Endothelial cell of umbilical vein (primary cell): Measurements from ENCODE around the gene PPM1L. TPM values are rescaled to one million over a fixed set of nuclear protein-coding genes. Genes with fewer than 3 reads are reported as not detected.
A peak's percentile ranks its signal among the peaks of the same experiment; 100 is the strongest.

Source experiments
- BruUV-seq: library from RNA; stranded (reverse); fragments of 400-500 nt; replicated peaks from 2 replicates; lab custom pipeline; 2021; lab: Mats Ljungman, UMichigan
- CTCF ChIA-PET: fragments of 300-600, 350-600 bp; sonication (Branson Sonifier 250); formaldehyde crosslinking; loops from one replicate; lab custom pipeline; 2021; ENCODE audit warnings: antibody characterized with exemption, inconsistent platforms; lab: Charles Lee
- POLR2A ChIA-PET: fragments of 300-600, 350-600 bp; sonication (Branson Sonifier 250); formaldehyde crosslinking; loops from one replicate; lab custom pipeline; 2021; ENCODE audit warnings: antibody characterized with exemption, inconsistent platforms; lab: Charles Lee
- DNase-seq: peaks from one replicate; pipeline ENCODE4 v3.0.0-alpha.2; 2011; ENCODE audit warnings: low read depth, low spot score
- FAIRE-seq: peaks from 2 replicates; lab custom pipeline; 2011; peaks lifted over from hg19 to GRCh38; lab: Jason Lieb, UNC
- H2AFZ ChIP-seq: 2 replicates; pipeline ENCODE4 v1.6.0; 2012; ENCODE audit warnings: low read depth, low read length, control low read depth, inconsistent platforms
- H3K27ac ChIP-seq: 2 replicates; pipeline ENCODE4 v1.5.1; 2011; ENCODE audit warnings: low read depth, mild to moderate bottlenecking, control low read depth, low read length, moderate library complexity; ENCODE audit not compliant: insufficient read depth
- H3K27me3 ChIP-seq, 2 experiments: 2 replicates each; pipeline versions ENCODE4 v1.6.0 to v1.6.1; 2011; ENCODE audit warnings: low read length in 2 of 2, mixed read lengths in 1 of 2; ENCODE audit not compliant: control insufficient read depth in 2 of 2, insufficient read depth in 2 of 2
- H3K36me3 ChIP-seq, 2 experiments: 2 replicates in 1 of 2; 3 replicates in 1 of 2; pipeline ENCODE4 v1.5.1; 2011; ENCODE audit warnings: low read length in 2 of 2, mild to moderate bottlenecking in 1 of 2, moderate library complexity in 1 of 2; ENCODE audit not compliant: control insufficient read depth in 2 of 2, insufficient read depth in 2 of 2; ENCODE audit errors: extremely low read depth in 1 of 2
- H3K4me1 ChIP-seq: 3 replicates; pipeline ENCODE4 v1.5.1; 2011; ENCODE audit warnings: mild to moderate bottlenecking, low read length; ENCODE audit not compliant: control insufficient read depth, insufficient read depth; ENCODE audit errors: extremely low read depth
- H3K4me2 ChIP-seq: 2 replicates; pipeline ENCODE4 v1.6.1; 2011; ENCODE audit warnings: low read length, control low read depth, mixed read lengths; ENCODE audit not compliant: insufficient read depth
- H3K4me3 ChIP-seq, 3 experiments: fragments of 200-600 bp in 1 of 3; sonication (generic), shearing (Covaris generic) in 1 of 3; replicated peaks in 1 of 3; 2 replicates each; pipeline ENCODE4 v1.5.1; 2011 to 2016; ENCODE audit warnings: control low read depth in 3 of 3, low read length in 3 of 3, mild to moderate bottlenecking in 2 of 3, inconsistent platforms in 1 of 3, low read depth in 1 of 3, moderate library complexity in 1 of 3; ENCODE audit not compliant: insufficient read depth in 1 of 3
- H3K79me2 ChIP-seq: 2 replicates; pipeline ENCODE4 v1.6.0; 2012; ENCODE audit warnings: low read length, inconsistent platforms; ENCODE audit not compliant: control insufficient read depth, insufficient read depth
- H3K9ac ChIP-seq: replicated peaks from 2 replicates; pipeline ENCODE3; 2011; ENCODE audit warnings: low read length, control low read depth; ENCODE audit not compliant: insufficient read depth; ENCODE audit errors: extremely low read depth
- H3K9me1 ChIP-seq: replicated peaks from 3 replicates; pipeline ENCODE4 v1.6.0; 2011; ENCODE audit warnings: mild to moderate bottlenecking, low read length; ENCODE audit not compliant: control insufficient read depth, insufficient read depth; ENCODE audit errors: extremely low read depth
- H3K9me3 ChIP-seq: replicated peaks from 2 replicates; pipeline ENCODE4 v1.5.1; 2012; ENCODE audit warnings: low read length, inconsistent platforms; ENCODE audit not compliant: control insufficient read depth, insufficient read depth
- H4K20me1 ChIP-seq: replicated peaks from 2 replicates; pipeline ENCODE3; 2011; ENCODE audit warnings: mild to moderate bottlenecking, low read length; ENCODE audit not compliant: control insufficient read depth, insufficient read depth; ENCODE audit errors: extremely low read depth
- CTCF ChIP-seq, 2 donors: IDR thresholded peaks; 1 replicate in 1 of 2; 2 replicates in 1 of 2; pipeline ENCODE4 v1.5.1; 2011; ENCODE audit warnings: low read length in 2 of 2, mild to moderate bottlenecking in 2 of 2, moderate library complexity in 2 of 2, control low read depth in 1 of 2, inconsistent platforms in 1 of 2, low read depth in 1 of 2; ENCODE audit not compliant: insufficient read depth in 1 of 2; ENCODE audit errors: extremely low read depth in 1 of 2
- EZH2 ChIP-seq: IDR thresholded peaks from 2 replicates; pipeline ENCODE4 v1.6.1; 2012; ENCODE audit warnings: borderline replicate concordance, low read depth, mild to moderate bottlenecking, moderate library complexity, low read length, inconsistent platforms; ENCODE audit not compliant: severe bottlenecking
- FOS ChIP-seq: IDR thresholded peaks from 2 replicates; pipeline ENCODE4 v1.6.1; 2011; ENCODE audit warnings: mild to moderate bottlenecking, low read length, moderate library complexity, borderline replicate concordance; ENCODE audit not compliant: insufficient read depth
- GATA2 ChIP-seq: IDR thresholded peaks from 2 replicates; pipeline ENCODE4 v1.7.0; 2011; ENCODE audit warnings: low read depth, mild to moderate bottlenecking, moderate library complexity, mixed read lengths, low read length; ENCODE audit not compliant: insufficient read length, insufficient read depth
- JUN ChIP-seq: IDR thresholded peaks from 2 replicates; pipeline ENCODE4 v1.6.1; 2011; ENCODE audit warnings: borderline replicate concordance, low read depth; ENCODE audit not compliant: insufficient read length, insufficient read depth
- MYC ChIP-seq: IDR thresholded peaks from one replicate; pipeline ENCODE4 v1.6.1; 2011; ENCODE audit warnings: mild to moderate bottlenecking, low read depth, low read length
- POLR2A ChIP-seq: IDR thresholded peaks from 2 replicates; pipeline ENCODE4 v1.6.1; 2012; ENCODE audit warnings: low read depth, mild to moderate bottlenecking, control low read depth, low read length
- POLR2AphosphoS5 ChIP-seq: IDR thresholded peaks from 2 replicates; pipeline ENCODE4 v1.6.1; 2012; ENCODE audit warnings: low read depth, mild to moderate bottlenecking, control low read depth, low read length, moderate library complexity; ENCODE audit not compliant: insufficient read depth
- dilution Hi-C: fragments of 300-500 bp; cut with MboI; formaldehyde crosslinking; loops from one replicate; pipeline ENCODE4 v1.15.0; 2019; ENCODE audit warnings: low sequenced_read_pairs; ENCODE audit not compliant: extremely low pct_ligation_motif_present
- intact Hi-C: fragments of 100-400 bp; cut with micrococcal nuclease; formaldehyde crosslinking; loops from one replicate; pipeline ENCODE4 v1.10.0; 2022
- polyA plus RNA-seq, 4 experiments: library from polyadenylated mRNA; depleted of rRNA in 3 of 4; stranded (reverse) in 3 of 4; unstranded in 1 of 4; fragments of >200 nt; gene quantifications; 2 replicates each; pipeline versions ENCODE4 v1.2.1 to v1.2.3, GENCODE V29; 2011 to 2012; ENCODE audit warnings: missing spikeins in 1 of 4
- total RNA-seq: library from RNA; stranded (reverse); gene quantifications from 2 replicates; pipeline ENCODE4 v1.2.3, GENCODE V29; 2021
- TF ChIP-seq, protein P1 (sequence below): IDR thresholded peaks from 2 replicates; pipeline ENCODE4 v1.6.1; 2011; ENCODE audit not compliant: insufficient read depth, insufficient read length

Gene PPM1L
- total and polyA plus RNA-seq, 2 donors (not counting 3 experiments of a cell fraction or from before 2014, with no cell fraction given): 0.63 to 2.9 TPM

DNA sequence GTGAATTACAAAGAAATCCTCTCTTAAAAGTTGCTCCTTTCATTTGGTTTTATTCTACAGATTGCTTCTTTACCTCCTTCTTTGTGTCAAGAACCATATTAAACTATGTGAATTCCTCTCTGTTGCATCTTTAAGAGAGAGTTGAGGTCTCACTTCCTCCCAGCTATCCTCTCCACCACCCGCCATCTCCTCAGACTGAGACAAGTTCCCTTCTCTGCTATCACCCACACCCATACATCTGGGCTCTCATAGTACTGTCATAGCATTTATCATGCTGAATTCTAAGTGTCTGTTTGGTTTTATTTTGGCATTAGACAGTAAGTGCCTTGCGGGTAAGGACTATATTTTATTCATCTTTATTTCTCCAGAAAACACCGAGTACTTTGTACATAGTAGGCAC is 294.9 kb downstream of the PPM1L start:
- Histone ChIP-seq H3K27ac (no peak overlapping the region), H3K4me3 (no peak overlapping the region), H3K9me3 (no peaks in the 10 kb centered on the region), H3K9ac (no peak overlapping the region), H3K4me1 (no peaks in the 10 kb centered on the region), H3K79me2 (no peaks in the 10 kb centered on the region), H3K9me1 (no peaks in the 10 kb centered on the region), H3K27me3 (no peaks in the 10 kb centered on the region), H4K20me1 (no peaks in the 10 kb centered on the region), H3K4me2 (no peak overlapping the region), H3K36me3 (no peaks in the 10 kb centered on the region), H2AFZ (no peak overlapping the region)
- CTCF ChIA-PET: interaction anchor here (1.2 to 2.7 kb wide), 4 partner anchors 8 to 19 kb away, joined by 4 to 11 read pairs (median 5); no protein-coding TSS in a partner anchor
- FAIRE-seq (no peak), DNase-seq (no peak)
- POLR2A ChIA-PET: no interaction called here
- intact Hi-C loops (no loop called here), dilution Hi-C loops (no loop called here)
- BruUV-seq: no TSS peak
- TF ChIP-seq, protein P1, sequence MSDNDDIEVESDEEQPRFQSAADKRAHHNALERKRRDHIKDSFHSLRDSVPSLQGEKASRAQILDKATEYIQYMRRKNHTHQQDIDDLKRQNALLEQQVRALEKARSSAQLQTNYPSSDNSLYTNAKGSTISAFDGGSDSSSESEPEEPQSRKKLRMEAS: no peak
- TF ChIP-seq JUN (no peak), GATA2 (no peak), EZH2 (no peak), POLR2AphosphoS5 (no peak)

- DNase-seq (no peak), FAIRE-seq (no peak)
- dilution Hi-C loops (no loop called here), intact Hi-C loops (no loop called here)
- H4K20me1 ChIP-seq: no peaks in the 10 kb centered on the region
- ChIA-PET CTCF (interaction anchor here (1.3 to 2.7 kb wide), 2 partner anchors 9 to 18 kb away, joined by 5 to 11 read pairs; no protein-coding TSS in a partner anchor), POLR2A (no interaction called here)
- no TSS peak for BruUV-seq
- H3K4me2 ChIP-seq: no peak overlapping the region
- TF ChIP-seq POLR2AphosphoS5: no peak
- TF ChIP-seq CTCF (IDR thresholded peaks at IDR 0.05; ENCODE audit: extremely low read depth in 1 of 2, insufficient read depth in 1 of 2, low read depth in 1 of 2, low read length in 2 of 2): no peak
- TF ChIP-seq GATA2: no peak
- no peak for TF ChIP-seq MYC
- no peak for TF ChIP-seq FOS
- no peak for TF ChIP-seq POLR2A
- TF ChIP-seq, protein P1: no peak
- peak overlapping the region; percentile 26 for H2AFZ ChIP-seq
- H3K27me3 ChIP-seq: no peaks in the 10 kb centered on the region
- no peaks in the 10 kb centered on the region for H3K79me2 ChIP-seq
- H3K27ac ChIP-seq: no peak overlapping the region
- H3K4me3 ChIP-seq: no peak overlapping the region
- no peaks in the 10 kb centered on the region for H3K9me1 ChIP-seq
- no peak overlapping the region for H3K9ac ChIP-seq
- no peaks in the 10 kb centered on the region for H3K9me3 ChIP-seq
- no peaks in the 10 kb centered on the region for H3K4me1 ChIP-seq
- H3K36me3 ChIP-seq: no peaks in the 10 kb centered on the region
These were observed 295.8 kb downstream of the PPM1L start for GRCh38 chr3:161051856-161052255.
